SK-N-SH (cell line): Measurements from ENCODE around the gene CLASRP. TPM values are rescaled to one million over a fixed set of nuclear protein-coding genes. Genes with fewer than 3 reads are reported as not detected.

Experiments
- CTCF ChIA-PET: fragments of 300-600, 350-600 bp; formaldehyde crosslinking; extraction: SDS; loops from one replicate; lab custom pipeline; 2021; lab: Yijun Ruan, JAX
- POLR2A ChIA-PET: fragments of 350-600 bp; sonication (Branson Sonifier 250); formaldehyde crosslinking; extraction: SDS; loops from one replicate; lab custom pipeline; 2020; ENCODE audit warnings: antibody characterized with exemption, inconsistent platforms; lab: Yijun Ruan, JAX
- DNase-seq: peaks from one replicate; pipeline ENCODE4 v3.0.0; 2012
- H2AFZ ChIP-seq: fragments of 200-600 bp; sonication (generic); 2 replicates; pipeline ENCODE4 v1.8.1; 2016; ENCODE audit warnings: antibody characterized with exemption, mild to moderate bottlenecking, low read depth
- H3F3A ChIP-seq: fragments of 200-600 bp; sonication (generic); replicated peaks from 2 replicates; pipeline ENCODE3; 2016; ENCODE audit warnings: antibody characterized with exemption, mild to moderate bottlenecking; ENCODE audit not compliant: insufficient read depth
- H3K27ac ChIP-seq, 2 experiments: fragments of 200-500 bp in 1 of 2; fragments of 200-600 bp in 1 of 2; sonication (Bioruptor generic) in 1 of 2; sonication (generic), shearing (Covaris generic) in 1 of 2; 2 replicates each; pipeline versions ENCODE4 v1.5.1 to v1.6.1; 2014 to 2016; ENCODE audit warnings: low read depth in 2 of 2, inconsistent platforms in 1 of 2, low read length in 1 of 2, mild to moderate bottlenecking in 1 of 2, mixed read lengths in 1 of 2
- H3K27me3 ChIP-seq: fragments of 200-600 bp; sonication (generic), shearing (Covaris generic); 2 replicates; pipeline ENCODE4 v1.6.1; 2016; ENCODE audit warnings: mixed run types; ENCODE audit not compliant: insufficient read depth
- H3K36me3 ChIP-seq, 2 experiments: fragments of 200-500 bp in 1 of 2; fragments of 200-600 bp in 1 of 2; sonication (Bioruptor generic) in 1 of 2; sonication (generic) in 1 of 2; replicated peaks in 1 of 2; 2 replicates each; pipeline versions ENCODE3 to v1.5.1; 2014 to 2016; ENCODE audit warnings: low read length in 1 of 2, mild to moderate bottlenecking in 1 of 2; ENCODE audit not compliant: insufficient read depth in 2 of 2, control insufficient read depth in 1 of 2
- H3K4me1 ChIP-seq, 2 experiments: fragments of 200-500 bp in 1 of 2; fragments of 200-600 bp in 1 of 2; sonication (Bioruptor generic) in 1 of 2; sonication (generic), shearing (Covaris generic) in 1 of 2; 2 replicates each; pipeline versions ENCODE4 v1.5.1 to v1.6.1; 2014 to 2016; ENCODE audit warnings: low read depth in 1 of 2, low read length in 1 of 2, mixed run types in 1 of 2; ENCODE audit not compliant: insufficient read depth in 2 of 2, control insufficient read depth in 1 of 2
- H3K4me2 ChIP-seq: fragments of 200-600 bp; sonication (generic), shearing (Covaris generic); 2 replicates; pipeline ENCODE4 v1.6.1; 2017; ENCODE audit warnings: mixed run types
- H3K4me3 ChIP-seq, 2 experiments: fragments of 200-500 bp in 1 of 2; fragments of 200-600 bp in 1 of 2; sonication (Bioruptor generic) in 1 of 2; sonication (generic), shearing (Covaris generic) in 1 of 2; 2 replicates each; pipeline versions ENCODE4 v1.5.1 to v1.8.1; 2014 to 2016; ENCODE audit warnings: low read depth in 2 of 2, inconsistent platforms in 1 of 2, low read length in 1 of 2, mild to moderate bottlenecking in 1 of 2, mixed read lengths in 1 of 2, moderate library complexity in 1 of 2
- H3K79me2 ChIP-seq: fragments of 200-600 bp; sonication (generic); 2 replicates; pipeline ENCODE4 v1.8.1; 2017; ENCODE audit warnings: mild to moderate bottlenecking; ENCODE audit not compliant: insufficient read depth
- H3K9ac ChIP-seq: fragments of 200-600 bp; sonication (generic); 2 replicates; pipeline ENCODE4 v1.6.1; 2017; ENCODE audit warnings: mixed run types
- H3K9me2 ChIP-seq: fragments of 200-600 bp; sonication (generic); 2 replicates; pipeline ENCODE4 v1.6.1; 2017; ENCODE audit warnings: mixed run types
- H3K9me3 ChIP-seq: fragments of 200-600 bp; sonication (generic); 2 replicates; pipeline ENCODE4 v1.6.1; 2017; ENCODE audit warnings: mixed run types, mild to moderate bottlenecking, moderate library complexity
- H4K20me1 ChIP-seq: fragments of 200-600 bp; sonication (generic); 2 replicates; pipeline ENCODE4 v1.6.1; 2017; ENCODE audit warnings: mild to moderate bottlenecking, mixed run types; ENCODE audit not compliant: insufficient read depth
- ELF1 ChIP-seq: IDR thresholded peaks from 2 replicates; pipeline ENCODE4 v1.4.0; 2012
- EZH2phosphoT487 ChIP-seq: fragments of 200-600 bp; sonication (generic); IDR thresholded peaks from 2 replicates; pipeline ENCODE4 v1.6.1; 2017; ENCODE audit warnings: low read depth, mixed run types, mild to moderate bottlenecking, antibody characterized with exemption, moderate library complexity, borderline replicate concordance
- FOXJ3 ChIP-seq: sonication (generic); formaldehyde crosslinking; IDR thresholded peaks from 2 replicates; pipeline ENCODE4 v1.5.1; 2020; ENCODE audit warnings: mild to moderate bottlenecking, missing genetic modification reagents
- GABPA ChIP-seq: IDR thresholded peaks from 2 replicates; pipeline ENCODE4 v1.4.0; 2012; ENCODE audit warnings: low read depth, mild to moderate bottlenecking
- GATA2 ChIP-seq: sonication (generic); formaldehyde crosslinking; IDR thresholded peaks from 2 replicates; pipeline ENCODE4 v1.5.0; 2020; ENCODE audit warnings: mild to moderate bottlenecking, missing genetic modification reagents
- JUND ChIP-seq: IDR thresholded peaks from 2 replicates; pipeline ENCODE4 v1.4.0; 2012
- MXI1 ChIP-seq: IDR thresholded peaks from 2 replicates; pipeline ENCODE4 v1.6.1; 2012; ENCODE audit warnings: mild to moderate bottlenecking, low read depth, low read length, improper control_type of control experiment
- NRF1 ChIP-seq: IDR thresholded peaks from 2 replicates; pipeline ENCODE4 v1.6.1; 2012; ENCODE audit warnings: low read depth, mild to moderate bottlenecking, low read length
- RAD21 ChIP-seq: IDR thresholded peaks from 2 replicates; pipeline ENCODE4 v1.6.1; 2012; ENCODE audit warnings: mild to moderate bottlenecking, low read length
- RCOR1 ChIP-seq: fragments of 150-350 bp; IDR thresholded peaks from 2 replicates; pipeline ENCODE4 v1.6.1; 2017; ENCODE audit warnings: antibody characterized with exemption, low read length
- REST ChIP-seq: IDR thresholded peaks from 2 replicates; pipeline ENCODE4 v1.6.1; 2012; ENCODE audit warnings: mild to moderate bottlenecking, low read depth, low read length, moderate library complexity
- RFX5 ChIP-seq: IDR thresholded peaks from 2 replicates; pipeline ENCODE4 v1.6.1; 2012; ENCODE audit warnings: mild to moderate bottlenecking, improper control_type of control experiment, low read length
- RXRA ChIP-seq: IDR thresholded peaks from 2 replicates; pipeline ENCODE4 v1.4.0; 2012; ENCODE audit warnings: low read depth, mild to moderate bottlenecking, borderline replicate concordance
- SIN3A ChIP-seq: IDR thresholded peaks from 2 replicates; pipeline ENCODE4 v1.6.1; 2012; ENCODE audit warnings: low read depth, mild to moderate bottlenecking, low read length, moderate library complexity, borderline replicate concordance
- SMC3 ChIP-seq: IDR thresholded peaks from 2 replicates; pipeline ENCODE4 v1.6.1; 2012; ENCODE audit warnings: low read depth, low read length, improper control_type of control experiment
- TAF1 ChIP-seq: IDR thresholded peaks from 2 replicates; pipeline ENCODE4 v1.6.1; 2012; ENCODE audit warnings: low read depth, mild to moderate bottlenecking, low read length, moderate library complexity, borderline replicate concordance
- TCF12 ChIP-seq: IDR thresholded peaks from 2 replicates; pipeline ENCODE4 v1.4.0; 2012
- WGBS: methylation state at CpG from one replicate; pipeline ENCODE4 v1.1.6; 2017; ENCODE audit warnings: low lambda C conversion rate; 5-methylcytosine and 5-hydroxymethylcytosine counted together
- polyA plus RNA-seq, 3 experiments: library from polyadenylated mRNA; depleted of rRNA; stranded (reverse); fragments of >200 nt; gene quantifications; 2 replicates each; pipeline ENCODE4 v1.2.3, GENCODE V29; 2012
- TF ChIP-seq, protein P1 (sequence below): fragments of 150-350 bp; IDR thresholded peaks from 2 replicates; pipeline ENCODE4 v1.6.1; 2017; ENCODE audit warnings: antibody characterized with exemption, low read length, low read depth, borderline replicate concordance
- TF ChIP-seq, protein P2 (sequence below): fragments of 200-600 bp; sonication (generic); IDR thresholded peaks from 2 replicates; pipeline ENCODE4 v1.6.1; 2017; ENCODE audit warnings: antibody characterized with exemption, mild to moderate bottlenecking, moderate library complexity
- TF ChIP-seq, protein P3 (sequence below): IDR thresholded peaks from 2 replicates; pipeline ENCODE4; 2012

Gene CLASRP
- polyA plus RNA-seq, 1 of the 3 experiments (the other 2 are of a cell fraction) = 54.8 TPM

GRCh38 chr19:45100201-45100600 lies 61.4 kb downstream of the CLASRP start:
- Histone ChIP-seq H3K9me2 (no peaks in the 10 kb centered on the region), H3K9me3 (no peaks in the 10 kb centered on the region), H3F3A (peaks cover 13% of the 10 kb centered on the region), H3K4me2 (peak overlapping the region; percentile 77; the same call in 1 of the 2 replicates), H3K4me1 (peaks cover 14 to 32% of the 10 kb centered on the region in 2 experiments; a peak in 3 of 4 replicates), H3K36me3 (no peaks in the 10 kb centered on the region), H3K4me3 (no peak overlapping the region), H4K20me1 (peaks cover 92% of the 10 kb centered on the region), H3K79me2 (peaks cover 97% of the 10 kb centered on the region), H3K9ac (no peak overlapping the region), H3K27ac (no peak overlapping the region), H3K27me3 (no peaks in the 10 kb centered on the region), H2AFZ (no peak overlapping the region)
- DNase-seq = no peak
- ChIA-PET CTCF (no interaction called here), POLR2A (no interaction called here)
- WGBS = 96% methylated on average over 3 of the region's 3 CpGs
- no peak for TF ChIP-seq TAF1
- no peak for TF ChIP-seq SIN3A
- TF ChIP-seq EZH2phosphoT487 = no peak
- TF ChIP-seq JUND = no peak
- TF ChIP-seq NRF1 = no peak
- TF ChIP-seq FOXJ3 (CRISPR knock-in tag) = no peak
- no peak for TF ChIP-seq SMC3
- TF ChIP-seq RCOR1 = no peak
- no peak for TF ChIP-seq MXI1
- no peak for TF ChIP-seq RXRA
- TF ChIP-seq TCF12 = no peak
- TF ChIP-seq, protein P1, sequence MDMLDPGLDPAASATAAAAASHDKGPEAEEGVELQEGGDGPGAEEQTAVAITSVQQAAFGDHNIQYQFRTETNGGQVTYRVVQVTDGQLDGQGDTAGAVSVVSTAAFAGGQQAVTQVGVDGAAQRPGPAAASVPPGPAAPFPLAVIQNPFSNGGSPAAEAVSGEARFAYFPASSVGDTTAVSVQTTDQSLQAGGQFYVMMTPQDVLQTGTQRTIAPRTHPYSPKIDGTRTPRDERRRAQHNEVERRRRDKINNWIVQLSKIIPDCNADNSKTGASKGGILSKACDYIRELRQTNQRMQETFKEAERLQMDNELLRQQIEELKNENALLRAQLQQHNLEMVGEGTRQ = no peak
- no peak for TF ChIP-seq ELF1
- TF ChIP-seq, protein P2, sequence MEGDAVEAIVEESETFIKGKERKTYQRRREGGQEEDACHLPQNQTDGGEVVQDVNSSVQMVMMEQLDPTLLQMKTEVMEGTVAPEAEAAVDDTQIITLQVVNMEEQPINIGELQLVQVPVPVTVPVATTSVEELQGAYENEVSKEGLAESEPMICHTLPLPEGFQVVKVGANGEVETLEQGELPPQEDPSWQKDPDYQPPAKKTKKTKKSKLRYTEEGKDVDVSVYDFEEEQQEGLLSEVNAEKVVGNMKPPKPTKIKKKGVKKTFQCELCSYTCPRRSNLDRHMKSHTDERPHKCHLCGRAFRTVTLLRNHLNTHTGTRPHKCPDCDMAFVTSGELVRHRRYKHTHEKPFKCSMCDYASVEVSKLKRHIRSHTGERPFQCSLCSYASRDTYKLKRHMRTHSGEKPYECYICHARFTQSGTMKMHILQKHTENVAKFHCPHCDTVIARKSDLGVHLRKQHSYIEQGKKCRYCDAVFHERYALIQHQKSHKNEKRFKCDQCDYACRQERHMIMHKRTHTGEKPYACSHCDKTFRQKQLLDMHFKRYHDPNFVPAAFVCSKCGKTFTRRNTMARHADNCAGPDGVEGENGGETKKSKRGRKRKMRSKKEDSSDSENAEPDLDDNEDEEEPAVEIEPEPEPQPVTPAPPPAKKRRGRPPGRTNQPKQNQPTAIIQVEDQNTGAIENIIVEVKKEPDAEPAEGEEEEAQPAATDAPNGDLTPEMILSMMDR = no peak
- no peak for TF ChIP-seq REST
- no peak for TF ChIP-seq GABPA
- no peak for TF ChIP-seq GATA2 (CRISPR knock-in tag)
- TF ChIP-seq, protein P3, sequence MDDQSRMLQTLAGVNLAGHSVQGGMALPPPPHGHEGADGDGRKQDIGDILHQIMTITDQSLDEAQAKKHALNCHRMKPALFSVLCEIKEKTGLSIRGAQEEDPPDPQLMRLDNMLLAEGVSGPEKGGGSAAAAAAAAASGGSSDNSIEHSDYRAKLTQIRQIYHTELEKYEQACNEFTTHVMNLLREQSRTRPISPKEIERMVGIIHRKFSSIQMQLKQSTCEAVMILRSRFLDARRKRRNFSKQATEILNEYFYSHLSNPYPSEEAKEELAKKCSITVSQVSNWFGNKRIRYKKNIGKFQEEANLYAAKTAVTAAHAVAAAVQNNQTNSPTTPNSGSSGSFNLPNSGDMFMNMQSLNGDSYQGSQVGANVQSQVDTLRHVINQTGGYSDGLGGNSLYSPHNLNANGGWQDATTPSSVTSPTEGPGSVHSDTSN = no peak
- TF ChIP-seq RFX5 = no peak
- no peak for TF ChIP-seq RAD21
